ENCODE measurements around the gene BOLA2.
"Not testable (repeated sequence)": the region's sequence is repeated elsewhere in the genome, so short reads cannot be mapped to it uniquely, and the experiment has no call there.

The BOLA2 gene

GRCh38 chr16:29454269-29454668, at the start of gene BOLA2, which contains the start of gene SLX1B:
Gene BOLA2 (minus strand): TSS chr16:29454351. CDS start chr16:29454253, 98 bp downstream.
Gene SLX1B (plus strand): TSS chr16:29454533.
- not testable (repeated sequence) for H3K27ac ChIP-seq (ENCODE audit: low read length); H2AFZ ChIP-seq (ENCODE audit: low read length); H3K4me3 ChIP-seq (ENCODE audit: low read length); H3K9me2 ChIP-seq (replicated peaks; ENCODE audit: insufficient read depth, low read length); DNase-seq; H3K9me3 ChIP-seq (replicated peaks; ENCODE audit: insufficient read depth, low read length); H3K4me2 ChIP-seq (ENCODE audit: low read depth, low read length); H3K79me2 ChIP-seq (ENCODE audit: low read length); H3F3A ChIP-seq (ENCODE audit: insufficient read depth, low read length); H3K27me3 ChIP-seq (replicated peaks; ENCODE audit: insufficient read depth, low read length); H3K9ac ChIP-seq (ENCODE audit: low read length); H3K4me1 ChIP-seq (ENCODE audit: low read length); H4K20me1 ChIP-seq (ENCODE audit: insufficient read depth, low read length); H3K36me3 ChIP-seq (replicated peaks; ENCODE audit: insufficient read depth, low read length)

DNA sequence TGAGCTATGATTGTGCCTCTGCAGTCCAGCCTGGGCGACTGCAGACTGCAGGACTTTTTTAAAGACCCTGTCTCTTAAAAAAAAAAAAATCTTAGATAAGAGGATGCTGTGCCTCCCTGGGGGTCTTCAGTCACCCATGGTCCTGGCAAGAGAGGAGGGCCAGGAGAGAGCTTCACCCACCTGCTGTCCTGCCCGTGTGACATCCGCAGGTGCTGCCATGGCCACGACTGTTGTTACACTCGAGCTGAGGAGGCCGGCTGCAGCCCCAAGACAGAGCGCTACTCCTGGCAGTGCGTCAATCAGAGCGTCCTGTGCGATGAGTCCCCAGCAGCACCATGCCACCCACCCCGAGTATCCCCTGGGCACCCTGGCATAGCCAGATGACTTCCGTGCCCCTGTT, 28.1 kb upstream of the BOLA2 start:
- H3F3A ChIP-seq (ENCODE audit: insufficient read depth, low read length); H3K9ac ChIP-seq (ENCODE audit: low read length); H3K79me2 ChIP-seq (ENCODE audit: low read length); H3K9me2 ChIP-seq (replicated peaks; ENCODE audit: insufficient read depth, low read length); H3K27me3 ChIP-seq (replicated peaks; ENCODE audit: insufficient read depth, low read length); H3K27ac ChIP-seq (ENCODE audit: low read length); H3K4me2 ChIP-seq (ENCODE audit: low read depth, low read length); H3K36me3 ChIP-seq (replicated peaks; ENCODE audit: insufficient read depth, low read length); H3K4me1 ChIP-seq (ENCODE audit: low read length); DNase-seq; H3K4me3 ChIP-seq (ENCODE audit: low read length); H4K20me1 ChIP-seq (ENCODE audit: insufficient read depth, low read length); H2AFZ ChIP-seq (ENCODE audit: low read length); H3K9me3 ChIP-seq (replicated peaks; ENCODE audit: insufficient read depth, low read length): not testable (repeated sequence)

DNA sequence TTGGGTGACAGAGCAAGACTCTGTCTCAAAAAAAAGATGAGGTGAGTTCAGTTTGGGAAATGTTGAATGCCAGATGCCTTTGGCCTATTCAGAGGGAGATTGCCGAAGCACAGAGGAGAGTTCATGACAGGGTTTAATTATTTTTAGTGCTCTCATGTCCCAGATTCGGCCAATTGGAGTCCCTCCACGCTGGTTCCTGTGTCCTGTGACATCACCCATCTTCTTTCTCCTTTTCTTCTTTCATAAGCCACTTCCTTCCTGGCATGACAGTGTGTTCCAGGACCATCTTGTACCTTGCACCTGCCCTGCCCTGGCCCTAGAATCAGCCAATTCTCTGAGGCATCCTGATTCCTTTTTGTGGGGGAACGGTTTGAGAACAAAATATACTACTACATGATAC, 17.9 kb upstream of the BOLA2 start:
- H3K9me3 ChIP-seq (replicated peaks; ENCODE audit: insufficient read depth, low read length); H3K9me2 ChIP-seq (replicated peaks; ENCODE audit: insufficient read depth, low read length); H3K4me2 ChIP-seq (ENCODE audit: low read depth, low read length); H4K20me1 ChIP-seq (ENCODE audit: insufficient read depth, low read length); H3K9ac ChIP-seq (ENCODE audit: low read length); H3K4me1 ChIP-seq (ENCODE audit: low read length); H3K36me3 ChIP-seq (replicated peaks; ENCODE audit: insufficient read depth, low read length); H3K27ac ChIP-seq (ENCODE audit: low read length); H3K79me2 ChIP-seq (ENCODE audit: low read length); H3K4me3 ChIP-seq (ENCODE audit: low read length); H2AFZ ChIP-seq (ENCODE audit: low read length); H3F3A ChIP-seq (ENCODE audit: insufficient read depth, low read length); H3K27me3 ChIP-seq (replicated peaks; ENCODE audit: insufficient read depth, low read length); DNase-seq: not testable (repeated sequence)

DNA sequence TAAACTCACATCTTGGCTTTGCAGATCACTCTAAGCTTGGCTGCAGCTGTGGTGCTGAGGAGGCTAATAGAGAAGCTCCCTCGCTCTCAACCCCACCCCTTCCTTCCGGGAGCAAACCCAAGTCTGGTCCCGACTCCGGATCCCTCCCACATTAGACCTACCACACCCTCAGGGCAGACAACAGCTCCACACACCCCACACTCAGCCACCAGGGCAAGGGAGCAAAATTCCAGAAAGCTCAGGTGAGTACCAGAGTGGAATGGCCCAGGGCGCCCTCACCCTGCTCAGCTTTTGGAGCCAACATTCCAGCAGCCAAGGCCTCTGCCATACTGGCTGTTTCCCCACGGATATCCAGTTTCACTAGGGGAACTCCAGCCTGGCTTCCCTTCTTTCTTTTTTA, 15.5 kb upstream of the BOLA2 start:
- not testable (repeated sequence) for H3K4me3 ChIP-seq (ENCODE audit: low read length)

DNA sequence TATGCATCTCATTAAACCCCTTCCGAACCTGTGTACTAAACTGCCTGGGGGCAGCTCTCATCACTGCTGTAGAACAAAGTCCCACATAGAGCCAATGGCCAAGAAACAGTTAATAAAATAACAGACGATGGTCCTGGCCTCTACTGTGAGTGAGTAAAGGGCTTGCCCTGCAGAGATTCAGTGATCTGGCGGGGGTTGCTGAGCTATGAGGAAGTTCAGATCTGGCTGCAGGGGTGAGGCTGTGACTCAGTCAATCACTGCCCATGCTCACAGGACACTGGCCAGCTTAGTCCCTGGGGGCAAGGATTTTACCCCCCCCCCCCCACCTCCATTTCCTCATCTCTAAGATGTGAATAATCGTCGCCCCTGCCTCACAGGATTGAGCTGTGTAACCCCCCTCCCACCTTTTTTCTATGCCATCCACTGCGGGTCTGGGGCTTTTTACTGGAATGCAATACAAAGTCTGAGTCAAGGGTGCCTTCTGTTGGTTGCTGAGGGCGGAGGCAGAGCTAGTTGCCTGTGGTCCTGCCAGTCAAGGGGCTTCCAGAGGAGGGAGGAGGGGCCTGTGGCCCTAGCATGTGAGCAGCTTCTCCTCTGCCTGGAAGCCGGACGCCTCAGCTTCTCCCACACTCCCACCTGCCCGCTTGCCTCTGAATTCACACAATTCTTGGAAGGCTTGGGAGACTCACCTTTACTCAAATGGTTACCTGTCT, 13.7 kb upstream of the BOLA2 start:
- not testable (repeated sequence) for H3K36me3 ChIP-seq (replicated peaks; ENCODE audit: insufficient read depth, low read length); H3F3A ChIP-seq (ENCODE audit: insufficient read depth, low read length); H3K4me2 ChIP-seq (ENCODE audit: low read depth, low read length); H3K9ac ChIP-seq (ENCODE audit: low read length); H4K20me1 ChIP-seq (ENCODE audit: insufficient read depth, low read length); H3K9me2 ChIP-seq (replicated peaks; ENCODE audit: insufficient read depth, low read length); H3K9me3 ChIP-seq (replicated peaks; ENCODE audit: insufficient read depth, low read length); H3K4me3 ChIP-seq (ENCODE audit: low read length); H2AFZ ChIP-seq (ENCODE audit: low read length); DNase-seq; H3K27me3 ChIP-seq (replicated peaks; ENCODE audit: insufficient read depth, low read length); H3K27ac ChIP-seq (ENCODE audit: low read length); H3K4me1 ChIP-seq (ENCODE audit: low read length); H3K79me2 ChIP-seq (ENCODE audit: low read length)

More for the DNA sequence above, 15.5 kb upstream of the BOLA2 start:
- not testable (repeated sequence) for H4K20me1 ChIP-seq (ENCODE audit: insufficient read depth, low read length); DNase-seq; H3K27ac ChIP-seq (ENCODE audit: low read length); H3K4me1 ChIP-seq (ENCODE audit: low read length); H3K36me3 ChIP-seq (replicated peaks; ENCODE audit: insufficient read depth, low read length); H3F3A ChIP-seq (ENCODE audit: insufficient read depth, low read length); H3K79me2 ChIP-seq (ENCODE audit: low read length); H2AFZ ChIP-seq (ENCODE audit: low read length); H3K9ac ChIP-seq (ENCODE audit: low read length); H3K27me3 ChIP-seq (replicated peaks; ENCODE audit: insufficient read depth, low read length); H3K9me2 ChIP-seq (replicated peaks; ENCODE audit: insufficient read depth, low read length); H3K9me3 ChIP-seq (replicated peaks; ENCODE audit: insufficient read depth, low read length)
- H3K4me2 ChIP-seq (ENCODE audit: low read depth, low read length), result peak overlapping the region; percentile 55; the same call in 1 of the 2 replicates

DNA sequence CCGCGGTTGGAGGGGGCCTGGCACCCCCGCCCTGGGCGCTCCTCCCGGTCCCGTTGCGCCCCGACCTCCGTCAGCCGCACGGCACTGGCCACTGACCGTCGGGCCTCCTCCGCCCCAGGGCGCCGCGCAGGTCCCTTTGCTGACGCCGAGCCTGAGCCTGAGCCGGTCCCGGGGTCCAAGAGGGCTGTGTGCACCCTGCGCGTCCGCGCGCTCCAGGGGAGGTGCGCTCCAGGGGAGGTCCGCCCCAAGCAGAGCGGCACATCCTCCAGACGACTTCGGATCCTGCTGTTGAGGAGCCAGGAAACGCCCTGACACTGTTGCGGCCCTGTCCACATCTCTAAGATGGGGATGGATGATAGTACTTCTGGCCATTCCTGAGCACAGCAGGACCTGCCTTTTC, 12.8 kb upstream of the BOLA2 start:
- not testable (repeated sequence) for H3K79me2 ChIP-seq (ENCODE audit: low read length); H4K20me1 ChIP-seq (ENCODE audit: insufficient read depth, low read length); H3K36me3 ChIP-seq (replicated peaks; ENCODE audit: insufficient read depth, low read length); H3K27ac ChIP-seq (ENCODE audit: low read length); H3K9me3 ChIP-seq (replicated peaks; ENCODE audit: insufficient read depth, low read length); DNase-seq; H3K4me1 ChIP-seq (ENCODE audit: low read length); H3K9me2 ChIP-seq (replicated peaks; ENCODE audit: insufficient read depth, low read length); H3K27me3 ChIP-seq (replicated peaks; ENCODE audit: insufficient read depth, low read length); H3K4me3 ChIP-seq (ENCODE audit: low read length); H2AFZ ChIP-seq (ENCODE audit: low read length); H3K4me2 ChIP-seq (ENCODE audit: low read depth, low read length); H3K9ac ChIP-seq (ENCODE audit: low read length); H3F3A ChIP-seq (ENCODE audit: insufficient read depth, low read length)

DNA sequence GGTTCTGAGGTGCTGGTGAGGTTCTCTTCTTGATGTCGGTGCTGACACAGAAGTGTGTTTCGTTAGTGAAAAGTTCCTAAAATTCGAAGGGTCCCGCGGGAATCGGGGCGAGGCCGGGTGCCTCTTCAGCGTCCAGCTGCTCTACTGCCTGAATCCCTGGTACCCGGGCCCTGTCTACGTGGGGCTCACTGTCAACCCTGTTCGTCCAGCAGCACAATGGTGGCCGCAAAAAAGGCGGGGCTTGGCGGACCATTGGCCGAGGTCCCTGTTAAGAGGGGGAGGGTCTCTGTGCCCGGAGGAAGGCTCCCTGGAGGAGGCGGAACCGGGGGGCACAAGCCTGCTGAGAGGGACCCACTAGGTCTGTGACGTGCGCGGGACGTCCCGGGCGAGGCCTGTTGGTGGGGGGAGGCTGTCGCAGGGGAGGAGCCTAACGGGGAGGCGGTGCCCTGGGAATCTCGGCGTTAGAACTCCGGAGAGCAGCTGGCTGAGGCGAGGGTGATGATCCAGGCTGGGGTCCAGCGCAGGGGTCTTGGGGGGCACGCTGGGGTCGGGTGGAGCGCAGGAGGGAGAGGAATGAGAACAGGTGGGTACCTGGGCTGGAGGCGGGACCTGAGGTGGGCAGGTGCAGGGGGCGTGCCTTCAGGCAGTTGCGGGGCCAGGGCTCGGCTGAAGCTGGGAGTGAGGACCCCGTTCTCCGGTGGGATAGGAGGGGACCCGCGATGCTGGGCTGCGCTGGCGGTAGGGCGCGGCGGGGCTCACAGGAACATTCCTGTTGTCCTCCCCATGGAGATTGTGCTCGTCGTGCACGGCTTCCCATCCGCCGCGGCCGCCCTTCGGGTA, 12.1 kb upstream of the BOLA2 start:
- not testable (repeated sequence) for H4K20me1 ChIP-seq (ENCODE audit: insufficient read depth, low read length); H3K27me3 ChIP-seq (replicated peaks; ENCODE audit: insufficient read depth, low read length); H3K9me3 ChIP-seq (replicated peaks; ENCODE audit: insufficient read depth, low read length); H3K36me3 ChIP-seq (replicated peaks; ENCODE audit: insufficient read depth, low read length); H3K4me2 ChIP-seq (ENCODE audit: low read depth, low read length); H3K79me2 ChIP-seq (ENCODE audit: low read length); H3K27ac ChIP-seq (ENCODE audit: low read length); H3K9ac ChIP-seq (ENCODE audit: low read length); H3K4me3 ChIP-seq (ENCODE audit: low read length); H3K9me2 ChIP-seq (replicated peaks; ENCODE audit: insufficient read depth, low read length); DNase-seq; H3F3A ChIP-seq (ENCODE audit: insufficient read depth, low read length); H2AFZ ChIP-seq (ENCODE audit: low read length); H3K4me1 ChIP-seq (ENCODE audit: low read length)

GRCh38 chr16:29460647-29461030, 6.5 kb upstream of the BOLA2 start:
- H4K20me1 ChIP-seq (ENCODE audit: insufficient read depth, low read length); H2AFZ ChIP-seq (ENCODE audit: low read length); H3K9me3 ChIP-seq (replicated peaks; ENCODE audit: insufficient read depth, low read length); H3K27ac ChIP-seq (ENCODE audit: low read length); H3K4me1 ChIP-seq (ENCODE audit: low read length); H3K4me2 ChIP-seq (ENCODE audit: low read depth, low read length); H3K27me3 ChIP-seq (replicated peaks; ENCODE audit: insufficient read depth, low read length); H3K9me2 ChIP-seq (replicated peaks; ENCODE audit: insufficient read depth, low read length); DNase-seq; H3K79me2 ChIP-seq (ENCODE audit: low read length); H3K36me3 ChIP-seq (replicated peaks; ENCODE audit: insufficient read depth, low read length); H3K4me3 ChIP-seq (ENCODE audit: low read length); H3K9ac ChIP-seq (ENCODE audit: low read length); H3F3A ChIP-seq (ENCODE audit: insufficient read depth, low read length): not testable (repeated sequence)
